Activated B cell treated with CpG ODN at 0.5 μM for 24 hours (primary cell): ENCODE measurements around the gene FMN1. TPM values are rescaled to one million over a fixed set of nuclear protein-coding genes. Genes with fewer than 3 reads are reported as not detected.

ENCODE experiments used
- ATAC-seq: fragments of 200-7000 bp; cut with Tn5 transposase; one replicate; pipeline ENCODE4 v1.10.0; 2021; ENCODE audit warnings: low read depth, mild to moderate bottlenecking, moderate library complexity
- CTCF ChIA-PET: fragments of 350-600 bp; sonication (Branson Sonifier 250); formaldehyde crosslinking; loops from one replicate; lab custom pipeline; 2021; ENCODE audit warnings: antibody characterized with exemption; lab: Charles Lee
- POLR2A ChIA-PET: fragments of 350-600 bp; sonication (Branson Sonifier 250); formaldehyde crosslinking; loops from one replicate; lab custom pipeline; 2021; ENCODE audit warnings: antibody characterized with exemption; lab: Charles Lee
- DNase-seq: peaks from one replicate; pipeline ENCODE4 v3.0.0; 2022
- H3K27ac Mint-ChIP-seq: one replicate; pipeline ENCODE4 v1.8.0; 2020; ENCODE audit warnings: mixed read lengths
- H3K27me3 Mint-ChIP-seq: one replicate; pipeline ENCODE4 v1.8.0; 2021; ENCODE audit warnings: mixed read lengths
- H3K36me3 Mint-ChIP-seq: one replicate; pipeline ENCODE4 v1.8.0; 2021; ENCODE audit warnings: low read depth, mixed read lengths
- H3K4me1 Mint-ChIP-seq: one replicate; pipeline ENCODE4 v1.8.0; 2021; ENCODE audit warnings: mixed read lengths
- H3K4me3 Mint-ChIP-seq: one replicate; pipeline ENCODE4 v1.8.0; 2020; ENCODE audit warnings: mild to moderate bottlenecking, mixed read lengths
- H3K9me3 Mint-ChIP-seq: one replicate; pipeline ENCODE4 v1.8.0; 2020; ENCODE audit warnings: mixed read lengths
- intact Hi-C: fragments of 100-400 bp; cut with micrococcal nuclease; formaldehyde crosslinking; loops from one replicate; pipeline ENCODE4 v1.15.1; 2024
- total RNA-seq: library from RNA; stranded (reverse); gene quantifications from 2 replicates; pipeline ENCODE4 v1.2.3, GENCODE V29; 2022
- TF ChIP-seq, protein P1 (sequence below): fragments of 200-600 bp; IDR thresholded peaks from one replicate; pipeline ENCODE4 v1.8.0; 2022; ENCODE audit warnings: antibody characterized with exemption, mild to moderate bottlenecking

The FMN1 gene
- total RNA-seq, 1 donor from 2014 or later, result 0.80 TPM

DNA sequence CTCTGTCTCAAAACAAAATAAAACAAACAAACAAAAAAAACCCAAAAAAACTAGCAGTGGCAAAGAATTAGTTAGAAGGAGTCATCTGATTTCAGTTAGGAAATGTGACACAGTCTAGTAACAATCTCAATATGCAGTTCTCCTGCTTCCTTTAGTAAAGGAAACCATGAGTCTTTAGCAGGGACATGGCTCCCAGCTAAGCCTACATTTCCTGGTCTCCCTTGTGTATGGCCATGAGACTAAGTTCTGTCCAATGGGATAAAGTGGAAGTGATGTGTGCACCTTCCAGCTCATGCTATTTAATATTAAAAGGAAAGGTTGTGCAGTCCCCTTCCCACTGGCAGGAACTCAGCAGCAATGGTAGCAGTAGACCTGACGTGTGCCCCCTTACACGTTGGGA lies 402.1 kb downstream of the FMN1 start:
- TF ChIP-seq, protein P1, sequence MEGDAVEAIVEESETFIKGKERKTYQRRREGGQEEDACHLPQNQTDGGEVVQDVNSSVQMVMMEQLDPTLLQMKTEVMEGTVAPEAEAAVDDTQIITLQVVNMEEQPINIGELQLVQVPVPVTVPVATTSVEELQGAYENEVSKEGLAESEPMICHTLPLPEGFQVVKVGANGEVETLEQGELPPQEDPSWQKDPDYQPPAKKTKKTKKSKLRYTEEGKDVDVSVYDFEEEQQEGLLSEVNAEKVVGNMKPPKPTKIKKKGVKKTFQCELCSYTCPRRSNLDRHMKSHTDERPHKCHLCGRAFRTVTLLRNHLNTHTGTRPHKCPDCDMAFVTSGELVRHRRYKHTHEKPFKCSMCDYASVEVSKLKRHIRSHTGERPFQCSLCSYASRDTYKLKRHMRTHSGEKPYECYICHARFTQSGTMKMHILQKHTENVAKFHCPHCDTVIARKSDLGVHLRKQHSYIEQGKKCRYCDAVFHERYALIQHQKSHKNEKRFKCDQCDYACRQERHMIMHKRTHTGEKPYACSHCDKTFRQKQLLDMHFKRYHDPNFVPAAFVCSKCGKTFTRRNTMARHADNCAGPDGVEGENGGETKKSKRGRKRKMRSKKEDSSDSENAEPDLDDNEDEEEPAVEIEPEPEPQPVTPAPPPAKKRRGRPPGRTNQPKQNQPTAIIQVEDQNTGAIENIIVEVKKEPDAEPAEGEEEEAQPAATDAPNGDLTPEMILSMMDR, result no peak
- Mint-ChIP-seq H3K27me3 (peaks cover 4% of the 10 kb centered on the region), H3K4me3 (no peak overlapping the region), H3K36me3 (no peaks in the 10 kb centered on the region), H3K4me1 (no peaks in the 10 kb centered on the region), H3K9me3 (no peaks in the 10 kb centered on the region), H3K27ac (no peak overlapping the region)
- ChIA-PET CTCF (no interaction called here), POLR2A (no interaction called here)
- ATAC-seq, result no peak
- intact Hi-C loops, result no loop called here
- DNase-seq, result no peak

GRCh38 chr15:32790352-32790999 lies 404.0 kb downstream of the FMN1 start:
- H3K36me3 Mint-ChIP-seq, result no peaks in the 10 kb centered on the region
- intact Hi-C loops, result no loop called here
- H3K27ac Mint-ChIP-seq, result no peak overlapping the region
- ChIA-PET POLR2A (no interaction called here), CTCF (no interaction called here)
- no peaks in the 10 kb centered on the region for H3K9me3 Mint-ChIP-seq
- ATAC-seq, result no peak
- no peak for DNase-seq
- H3K4me1 Mint-ChIP-seq, result no peaks in the 10 kb centered on the region
- TF ChIP-seq, protein P1, result no peak
- no peak overlapping the region for H3K4me3 Mint-ChIP-seq
- peaks cover 7% of the 10 kb centered on the region for H3K27me3 Mint-ChIP-seq

DNA sequence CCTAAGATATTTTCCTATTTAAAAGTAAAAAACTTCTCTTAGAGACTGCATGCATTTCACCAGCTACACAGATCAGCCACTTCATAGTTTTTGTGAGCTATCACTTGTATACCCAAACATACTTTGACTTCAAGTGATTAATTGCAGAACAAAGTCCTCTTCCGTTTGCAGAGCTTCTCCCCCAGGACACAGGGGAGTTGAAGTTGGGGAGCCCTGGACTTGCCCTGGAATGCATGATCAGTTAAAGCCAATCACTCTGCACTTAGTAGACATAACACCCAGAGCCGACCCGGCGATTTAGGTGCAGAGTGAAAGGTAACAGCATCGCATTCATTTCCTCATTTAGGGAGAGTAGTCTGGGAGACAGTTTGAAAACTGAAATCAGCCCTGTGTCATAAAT lies 406.6 kb downstream of the FMN1 start:
- H3K27ac Mint-ChIP-seq, result no peak overlapping the region
- peaks cover 9% of the 10 kb centered on the region for H3K27me3 Mint-ChIP-seq
- H3K36me3 Mint-ChIP-seq, result no peaks in the 10 kb centered on the region
- TF ChIP-seq, protein P1, result no peak
- ChIA-PET CTCF (no interaction called here), POLR2A (no interaction called here)
- no peaks in the 10 kb centered on the region for H3K4me1 Mint-ChIP-seq
- DNase-seq, result no peak
- no peaks in the 10 kb centered on the region for H3K9me3 Mint-ChIP-seq
- no peak overlapping the region for H3K4me3 Mint-ChIP-seq
- intact Hi-C loops, result no loop called here
- ATAC-seq, result no peak

GRCh38 chr15:32786906-32787305 lies 407.6 kb downstream of the FMN1 start:
- intact Hi-C loops, result no loop called here
- ATAC-seq, result no peak
- H3K27me3 Mint-ChIP-seq, result peaks cover 8% of the 10 kb centered on the region
- H3K4me1 Mint-ChIP-seq, result no peaks in the 10 kb centered on the region
- H3K27ac Mint-ChIP-seq, result no peak overlapping the region
- no peak overlapping the region for H3K4me3 Mint-ChIP-seq
- no peaks in the 10 kb centered on the region for H3K36me3 Mint-ChIP-seq
- DNase-seq, result no peak
- ChIA-PET POLR2A (no interaction called here), CTCF (no interaction called here)
- TF ChIP-seq, protein P1, result no peak
- no peaks in the 10 kb centered on the region for H3K9me3 Mint-ChIP-seq

DNA sequence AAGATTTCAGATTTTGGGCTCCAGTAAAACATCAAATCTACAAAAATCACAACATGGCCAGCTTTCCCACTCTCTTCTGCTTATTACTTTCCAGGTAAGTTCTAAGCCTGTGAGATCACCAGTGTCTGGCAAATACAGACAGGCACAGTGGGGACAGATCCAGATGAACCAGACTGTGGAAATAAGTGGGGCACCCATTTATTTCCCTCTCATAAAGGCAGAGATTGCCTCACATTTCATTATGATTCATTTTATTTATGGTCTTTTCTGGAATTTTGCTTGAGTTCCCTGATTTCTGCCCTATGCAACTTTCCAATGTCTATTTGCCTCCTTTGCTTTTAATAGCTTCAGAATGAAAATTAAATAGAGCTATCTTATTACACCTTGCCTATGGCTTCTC lies 409.9 kb downstream of the FMN1 start:
- Mint-ChIP-seq H3K9me3 (no peaks in the 10 kb centered on the region), H3K36me3 (no peaks in the 10 kb centered on the region), H3K4me3 (no peak overlapping the region), H3K4me1 (no peaks in the 10 kb centered on the region), H3K27me3 (peaks cover 8% of the 10 kb centered on the region), H3K27ac (no peak overlapping the region)
- DNase-seq (no peak), ATAC-seq (no peak)
- TF ChIP-seq, protein P1, result no peak
- intact Hi-C loops, result no loop called here
- ChIA-PET POLR2A (no interaction called here), CTCF (no interaction called here)
